Upper lobe of left lung (tissue), 4 donors: ENCODE results near the gene METTL15.

Source experiments
- EP300 ChIP-seq, 4 donors: sonication (generic); formaldehyde crosslinking; IDR thresholded peaks; one replicate each; pipeline ENCODE4 v1.5.1; 2017; ENCODE audit warnings: antibody characterized with exemption in 4 of 4, control low read depth in 2 of 4
- POLR2A ChIP-seq, 4 donors: fragments of 450-650 bp; IDR thresholded peaks; one replicate each; pipeline ENCODE4 v1.5.1; 2016 to 2017; ENCODE audit warnings: antibody characterized with exemption in 4 of 4, mild to moderate bottlenecking in 2 of 4
- POLR2AphosphoS5 ChIP-seq, 2 donors: sonication (generic); formaldehyde crosslinking; IDR thresholded peaks; one replicate each; pipeline ENCODE4 v1.5.1; 2017; ENCODE audit warnings: antibody characterized with exemption in 2 of 2
- TF ChIP-seq, protein P1 (sequence below), 6 experiments: fragments of 450-650 bp in 4 of 6; fragments of 200-600 bp in 2 of 6; sonication (generic) in 2 of 6; IDR thresholded peaks; one replicate each; pipeline ENCODE4 v1.5.1; 2016 to 2019; ENCODE audit warnings: antibody characterized with exemption in 6 of 6

DNA sequence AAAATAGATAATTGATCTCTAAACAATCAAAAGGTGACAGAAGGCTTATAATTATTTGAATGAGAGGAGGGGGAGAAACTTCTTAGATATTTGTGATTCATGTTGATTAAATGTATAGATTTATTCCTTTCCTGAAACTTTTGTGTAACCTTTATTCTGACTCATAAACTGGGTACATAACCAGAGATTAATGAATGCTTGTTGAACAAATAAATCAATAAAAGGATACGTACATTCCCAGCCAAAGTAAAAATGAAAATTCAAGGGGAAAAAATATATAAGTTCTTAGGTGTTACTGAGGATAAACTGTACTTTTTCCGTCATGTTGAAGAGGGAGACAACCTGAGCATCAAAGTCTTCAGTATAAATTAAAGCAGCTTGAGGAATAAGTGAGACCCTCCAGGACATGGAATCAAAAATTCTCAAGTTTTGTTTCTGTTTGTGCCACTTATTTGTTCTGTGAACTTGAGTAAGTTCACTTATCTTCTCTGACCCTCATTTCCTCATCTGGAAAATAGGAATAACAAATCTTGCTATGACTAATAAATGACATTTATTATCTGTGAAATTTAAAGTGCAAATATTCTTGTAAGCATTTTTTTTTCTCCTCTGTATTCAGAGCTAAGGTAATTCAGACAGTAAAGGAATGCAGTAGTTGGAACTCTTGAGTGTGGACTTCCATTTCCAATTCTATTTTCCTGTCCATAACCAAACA lies 195.4 kb downstream of the METTL15 start:
- TF ChIP-seq, protein P1, sequence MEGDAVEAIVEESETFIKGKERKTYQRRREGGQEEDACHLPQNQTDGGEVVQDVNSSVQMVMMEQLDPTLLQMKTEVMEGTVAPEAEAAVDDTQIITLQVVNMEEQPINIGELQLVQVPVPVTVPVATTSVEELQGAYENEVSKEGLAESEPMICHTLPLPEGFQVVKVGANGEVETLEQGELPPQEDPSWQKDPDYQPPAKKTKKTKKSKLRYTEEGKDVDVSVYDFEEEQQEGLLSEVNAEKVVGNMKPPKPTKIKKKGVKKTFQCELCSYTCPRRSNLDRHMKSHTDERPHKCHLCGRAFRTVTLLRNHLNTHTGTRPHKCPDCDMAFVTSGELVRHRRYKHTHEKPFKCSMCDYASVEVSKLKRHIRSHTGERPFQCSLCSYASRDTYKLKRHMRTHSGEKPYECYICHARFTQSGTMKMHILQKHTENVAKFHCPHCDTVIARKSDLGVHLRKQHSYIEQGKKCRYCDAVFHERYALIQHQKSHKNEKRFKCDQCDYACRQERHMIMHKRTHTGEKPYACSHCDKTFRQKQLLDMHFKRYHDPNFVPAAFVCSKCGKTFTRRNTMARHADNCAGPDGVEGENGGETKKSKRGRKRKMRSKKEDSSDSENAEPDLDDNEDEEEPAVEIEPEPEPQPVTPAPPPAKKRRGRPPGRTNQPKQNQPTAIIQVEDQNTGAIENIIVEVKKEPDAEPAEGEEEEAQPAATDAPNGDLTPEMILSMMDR (IDR thresholded peaks at IDR 0.05), result no peak
- TF ChIP-seq POLR2A (IDR thresholded peaks at IDR 0.05), result no peak
- TF ChIP-seq POLR2AphosphoS5 (IDR thresholded peaks at IDR 0.05), result no peak
- TF ChIP-seq EP300 (IDR thresholded peaks at IDR 0.05), result no peak
